ENCODE results near the gene SPDYE4. TPM values are rescaled to one million over a fixed set of nuclear protein-coding genes. Genes with fewer than 3 reads are reported as not detected.
"Not testable (repeated sequence)": the region's sequence is repeated elsewhere in the genome, so short reads cannot be mapped to it uniquely, and the experiment has no call there.

SPDYE4 gene, protein sequence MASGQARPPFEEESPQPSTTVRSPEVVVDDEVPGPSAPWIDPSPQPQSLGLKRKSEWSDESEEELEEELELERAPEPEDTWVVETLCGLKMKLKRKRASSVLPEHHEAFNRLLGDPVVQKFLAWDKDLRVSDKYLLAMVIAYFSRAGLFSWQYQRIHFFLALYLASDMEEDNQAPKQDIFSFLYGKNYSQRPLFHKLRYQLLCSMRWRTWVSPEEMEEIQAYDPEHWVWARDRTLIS
- polyA plus RNA-seq (ENCODE audit: insufficient read length): 0.73 TPM
- long read RNA-seq, donor 1: 0 reads
- long read RNA-seq, donor 2: 0 reads
- long read RNA-seq, donor 3: 0 reads
- long read RNA-seq, donor 4: 0 reads
- long read RNA-seq, donor 5: 0 reads
- long read RNA-seq, donor 6: 0 reads
- long read RNA-seq, donor 7: 0 reads
- long read RNA-seq, donor 8: 0 reads

DNA sequence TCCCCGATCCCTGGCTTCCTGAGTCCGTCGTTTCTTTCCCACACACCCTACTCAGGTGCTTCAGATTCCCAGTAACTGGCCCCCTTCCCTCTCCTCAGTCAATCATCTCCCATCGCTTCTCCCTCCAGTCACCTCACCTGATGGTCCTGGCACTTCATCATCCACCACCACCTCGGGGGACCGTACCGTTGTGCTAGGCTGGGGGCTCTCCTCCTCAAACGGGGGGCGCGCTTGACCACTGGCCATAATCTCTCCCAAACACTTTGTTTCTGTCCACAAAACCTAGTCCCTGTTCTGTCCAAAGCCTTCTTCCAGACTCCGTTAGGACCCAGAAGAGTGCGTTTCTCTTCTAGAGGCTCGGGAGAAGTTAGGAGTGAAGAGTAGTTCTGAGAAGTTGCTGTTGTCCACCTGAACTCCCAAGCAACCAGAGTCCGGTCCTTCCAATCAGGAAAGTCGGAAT, at the start of gene SPDYE4:
Gene SPDYE4 (minus strand): TSS at position 410 of the 460 bp plus-strand sequence. CDS start 164 bp downstream, at position 246.
- no peak for DNase-seq

DNA sequence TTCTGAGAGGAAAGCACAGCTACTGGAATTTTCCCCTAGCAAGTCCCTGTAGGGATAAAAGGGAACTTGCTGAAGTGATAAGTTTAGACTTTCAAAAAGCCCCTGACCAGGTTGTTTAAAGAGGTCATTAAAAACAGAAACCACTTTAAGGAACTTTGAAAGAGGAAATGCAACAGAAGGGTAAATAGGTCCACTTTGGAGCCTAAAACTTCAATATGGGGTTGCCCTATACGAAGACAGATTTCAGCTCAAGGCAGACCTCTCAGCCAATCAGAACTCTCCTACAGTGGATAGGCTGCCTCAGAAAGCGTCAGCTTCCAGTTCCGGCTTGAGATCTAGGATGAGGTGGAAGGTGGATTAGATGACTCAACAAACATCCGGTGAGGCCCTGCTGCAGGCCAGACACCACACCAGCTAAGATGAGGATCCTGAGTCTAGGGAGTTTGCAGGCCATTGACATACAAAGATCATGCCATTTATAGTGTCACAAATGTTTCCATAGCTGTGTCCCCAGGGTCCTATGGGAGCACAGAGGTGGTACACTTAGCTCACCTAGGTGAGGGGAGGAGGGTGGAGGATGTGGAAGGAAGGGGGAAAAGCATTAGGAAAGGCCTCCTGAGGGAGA, 48.7 kb upstream of the SPDYE4 start:
- DNase-seq: no peak

DNA sequence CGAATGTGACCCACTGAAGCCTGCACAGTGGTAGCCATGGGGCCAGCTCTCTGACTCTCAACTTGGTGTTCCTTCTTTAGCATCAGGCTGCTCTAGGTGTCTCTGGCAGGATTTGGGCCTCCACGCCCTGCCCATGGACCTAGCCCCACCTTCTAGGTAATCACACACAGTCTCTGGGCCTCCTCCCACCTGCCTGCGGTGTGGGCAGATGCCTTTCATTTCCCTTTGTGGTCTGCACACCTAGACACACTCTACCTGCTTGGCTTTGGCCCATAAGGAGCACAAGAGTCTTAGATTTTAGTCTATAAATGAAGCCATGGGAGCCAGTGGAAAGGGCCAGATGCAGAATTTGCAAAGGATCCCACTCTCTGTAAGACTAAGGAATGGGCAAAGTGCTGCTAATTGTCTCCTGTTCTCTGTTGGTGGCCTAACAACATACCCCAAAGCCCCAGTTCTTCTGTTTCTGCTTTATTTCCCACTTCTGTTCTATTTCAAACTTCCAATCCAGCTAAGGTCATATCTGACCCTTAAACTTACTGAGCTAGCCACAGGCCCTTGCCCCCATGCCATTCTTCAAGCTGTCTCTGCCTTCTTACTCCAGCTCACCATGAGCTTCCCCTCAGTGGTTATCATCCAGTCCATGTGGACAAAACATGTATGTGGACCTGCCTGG, 48.0 kb upstream of the SPDYE4 start:
- DNase-seq: no peak

DNA sequence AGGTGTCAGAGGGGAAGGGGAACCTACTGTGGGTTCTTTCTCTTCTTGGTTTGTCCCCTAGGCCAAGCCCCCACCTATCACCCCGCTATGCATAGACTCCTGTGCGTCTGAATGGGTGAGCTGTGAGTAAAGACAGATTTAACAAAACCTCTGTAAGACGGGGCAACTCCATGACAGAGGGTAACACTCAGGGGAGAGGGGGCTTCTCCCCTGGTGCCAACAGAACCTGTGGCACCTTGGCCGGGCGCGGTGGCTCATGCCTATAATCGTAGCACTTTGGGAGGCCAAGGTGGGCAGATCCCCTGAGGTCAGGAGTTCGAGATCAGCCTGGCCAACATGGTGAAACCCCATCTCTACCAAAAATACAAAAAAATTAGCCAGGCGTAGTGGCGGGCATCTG, 47.0 kb upstream of the SPDYE4 start:
- not testable (repeated sequence) for DNase-seq

DNA sequence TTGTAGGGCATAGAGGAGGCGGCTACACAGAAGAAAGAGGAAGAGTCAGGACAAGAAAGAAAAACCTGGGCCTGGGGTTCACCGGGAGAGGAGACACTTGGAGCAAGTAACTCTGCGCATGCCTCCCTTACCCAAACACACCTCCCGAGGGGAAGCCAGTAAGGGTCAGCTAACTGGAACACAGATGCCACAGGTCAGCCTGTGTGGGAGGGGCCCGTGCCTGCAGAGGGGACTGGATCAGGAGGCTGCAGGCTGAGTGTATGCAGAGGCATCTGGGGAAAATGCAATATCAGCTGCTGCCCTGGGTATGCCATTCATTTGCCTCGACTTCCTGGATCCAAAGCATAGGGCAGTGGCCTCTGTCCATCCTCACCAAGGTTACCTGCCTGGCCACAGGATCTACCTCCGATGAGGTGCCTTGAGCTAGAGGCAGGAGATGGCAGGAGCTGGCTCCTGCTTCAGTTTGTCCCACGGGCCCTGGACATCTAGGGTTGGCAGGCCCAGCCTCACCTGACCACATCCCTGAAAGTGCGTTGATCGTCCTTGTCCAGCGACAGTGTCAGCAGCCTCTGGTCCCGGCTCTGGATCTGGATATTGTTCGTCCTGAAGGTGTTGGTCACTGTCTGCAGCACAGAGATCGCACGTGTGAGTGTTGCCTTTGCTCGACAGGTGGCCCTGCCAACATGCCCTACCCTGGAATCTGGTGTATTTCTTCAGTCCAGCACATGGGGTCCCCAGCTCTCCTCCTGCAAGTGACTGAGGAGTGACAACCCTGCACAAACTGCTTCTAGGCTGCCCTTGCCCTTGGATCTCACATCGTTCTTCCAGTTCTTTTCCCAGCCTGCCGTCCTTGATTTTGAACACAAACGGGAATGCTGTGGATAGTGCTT, 45.4 kb upstream of the SPDYE4 start:
- no peak for DNase-seq

DNA sequence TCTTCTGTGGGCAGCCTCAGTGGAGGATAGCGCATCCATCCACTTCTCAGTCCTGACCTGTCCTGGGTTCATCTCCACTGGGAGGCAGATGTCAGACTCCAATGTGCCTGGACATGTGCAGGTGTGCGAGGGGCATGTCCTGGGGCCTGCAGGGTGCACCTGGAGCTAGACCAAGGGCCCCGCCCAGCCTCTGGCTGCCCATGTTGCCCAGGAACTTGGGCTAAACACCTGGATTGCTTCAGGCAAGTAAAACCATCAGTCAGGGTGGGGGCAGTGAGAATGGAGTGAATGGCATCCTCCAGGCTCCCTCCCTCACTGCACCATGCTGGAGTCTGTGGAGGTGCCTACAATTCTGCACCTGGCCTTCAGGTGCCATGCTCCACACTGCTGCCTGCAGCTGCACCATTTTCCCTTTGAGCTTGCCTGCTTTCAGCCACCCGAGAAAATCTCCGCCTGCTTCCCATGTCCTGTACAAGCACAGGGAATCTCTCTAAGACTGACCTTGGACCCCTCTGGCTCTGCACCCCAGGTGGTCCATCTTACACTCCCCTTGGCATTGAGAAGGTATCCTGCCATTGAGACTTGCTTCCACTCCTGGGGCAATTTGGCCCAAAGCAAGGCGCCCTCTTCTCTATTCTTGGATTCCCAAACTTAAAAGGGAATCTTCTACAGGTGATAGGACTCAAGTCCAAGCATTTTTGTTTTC, 42.9 kb upstream of the SPDYE4 start:
- no peak for DNase-seq

DNA sequence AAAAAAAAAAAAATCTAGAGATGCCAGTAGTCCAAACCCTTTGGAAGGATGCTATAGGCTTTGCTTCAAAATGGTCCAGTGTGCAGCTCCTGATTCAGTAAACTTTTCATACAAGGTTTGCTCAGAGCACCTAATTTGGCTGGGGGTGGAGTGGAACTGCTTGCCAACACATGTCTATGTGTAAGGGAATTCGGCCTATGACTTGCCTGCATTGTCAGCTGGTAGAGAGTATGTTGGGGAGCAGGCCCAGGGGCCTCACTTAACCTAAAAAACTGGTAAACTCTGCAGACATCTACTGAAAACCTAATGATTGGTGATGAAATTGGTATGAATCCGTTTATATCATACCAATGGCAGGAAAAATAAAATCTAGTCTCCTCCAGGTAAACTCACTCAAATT, 42.3 kb upstream of the SPDYE4 start:
- DNase-seq: no peak

DNA sequence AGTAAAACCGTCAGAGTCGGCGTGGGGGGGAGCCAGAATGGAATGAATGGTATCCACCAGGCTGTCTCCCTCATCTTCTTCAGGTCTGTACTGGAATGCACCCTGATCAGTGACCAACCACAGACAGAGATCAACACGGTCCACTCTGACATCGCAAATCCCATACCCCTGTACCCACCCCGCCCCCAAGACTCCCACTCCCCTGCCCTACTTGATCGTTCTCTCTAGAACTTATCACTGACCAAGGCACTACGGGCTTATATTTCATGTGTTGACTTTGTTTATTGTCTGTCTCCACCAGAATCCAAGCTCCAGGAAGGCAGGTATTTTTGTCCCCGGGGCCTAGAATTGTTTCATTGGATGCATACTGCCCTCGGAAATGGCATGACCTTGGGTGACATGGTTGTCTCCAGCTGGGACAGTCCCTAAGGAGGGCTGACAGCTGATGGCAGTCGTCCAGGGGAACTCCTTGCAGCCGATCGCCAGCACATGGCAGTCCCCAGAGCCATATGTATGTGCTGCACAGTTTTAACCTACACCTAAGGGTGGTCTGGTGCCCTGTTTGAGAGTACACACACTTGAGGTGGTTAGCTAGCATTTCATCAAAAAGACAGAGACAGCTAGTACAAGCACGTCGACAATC, 41.3 kb upstream of the SPDYE4 start:
- no peak for DNase-seq

DNA sequence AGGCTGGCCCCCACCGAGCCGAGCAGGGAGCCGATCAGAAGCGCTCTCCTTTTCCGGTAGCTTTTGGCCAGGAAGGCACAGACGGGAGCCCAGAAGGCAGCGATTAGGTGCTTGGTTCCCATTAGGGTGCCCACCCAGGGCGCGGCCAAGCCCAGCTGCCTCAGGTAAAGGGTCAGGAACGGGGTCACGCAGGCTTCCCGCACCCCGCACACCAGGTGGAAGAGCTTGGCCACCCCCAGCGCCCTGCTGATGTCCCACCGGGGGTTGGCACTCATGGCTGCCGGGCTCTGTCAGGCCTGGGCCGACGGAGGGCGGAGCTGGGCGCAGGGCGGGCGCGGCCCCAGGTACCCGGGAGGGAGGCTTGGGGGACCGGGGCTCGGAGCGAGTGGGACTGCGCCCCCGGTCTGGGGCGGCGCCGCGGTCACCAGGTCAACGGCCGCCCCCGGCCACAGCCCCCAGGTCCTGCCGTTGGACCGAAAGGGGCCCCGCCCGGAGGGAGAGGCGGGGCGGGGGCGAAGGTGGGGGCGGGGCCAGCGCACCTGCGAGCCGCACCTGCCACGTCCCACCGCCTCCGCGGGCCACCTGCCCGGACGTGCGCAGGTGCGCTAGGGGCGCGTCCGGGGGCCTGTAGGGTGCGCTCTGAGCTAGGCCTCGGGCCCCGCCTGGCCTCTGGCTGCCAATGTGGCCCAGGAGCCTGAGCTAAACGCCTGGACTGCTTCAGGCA, 40.7 kb upstream of the SPDYE4 start, which contains the start of gene MFSD6L:
Gene MFSD6L (minus strand): TSS at position 520 of the 724 bp plus-strand sequence. CDS start 245 bp downstream, at position 275.
- DNase-seq: no peak

DNA sequence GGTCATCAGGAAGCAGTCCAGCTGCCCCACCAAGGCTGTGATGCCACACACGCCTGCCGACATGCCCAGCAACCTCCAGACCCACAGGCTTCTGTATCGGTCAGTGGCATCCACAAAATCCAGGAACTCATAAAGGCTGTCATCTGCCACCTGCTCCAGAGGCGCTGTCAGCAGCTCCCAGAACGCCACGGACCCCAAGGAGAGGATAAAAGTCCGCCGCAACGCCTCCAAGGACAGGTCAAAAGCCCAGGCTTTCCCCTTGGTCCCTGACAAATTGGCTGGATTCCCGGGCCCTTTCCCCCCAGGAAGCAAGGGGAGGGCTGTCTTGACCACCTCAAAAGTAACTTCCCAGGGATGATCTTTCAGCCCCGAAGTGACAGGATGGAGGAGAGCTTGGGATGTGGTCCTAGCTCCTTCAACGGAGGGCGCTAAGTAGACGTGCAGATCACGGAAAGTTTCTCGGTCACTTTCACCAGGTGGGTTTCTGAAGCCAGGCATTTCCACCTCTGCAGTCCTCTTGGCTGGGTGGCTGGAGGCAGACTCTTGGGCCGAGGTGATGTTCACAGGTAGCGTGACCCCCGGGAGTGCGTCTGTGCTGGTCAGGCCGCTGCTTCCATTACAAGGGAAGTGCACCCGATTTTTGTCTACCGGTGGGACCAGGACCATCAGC, 40.0 kb upstream of the SPDYE4 start:
- DNase-seq: no peak

DNA sequence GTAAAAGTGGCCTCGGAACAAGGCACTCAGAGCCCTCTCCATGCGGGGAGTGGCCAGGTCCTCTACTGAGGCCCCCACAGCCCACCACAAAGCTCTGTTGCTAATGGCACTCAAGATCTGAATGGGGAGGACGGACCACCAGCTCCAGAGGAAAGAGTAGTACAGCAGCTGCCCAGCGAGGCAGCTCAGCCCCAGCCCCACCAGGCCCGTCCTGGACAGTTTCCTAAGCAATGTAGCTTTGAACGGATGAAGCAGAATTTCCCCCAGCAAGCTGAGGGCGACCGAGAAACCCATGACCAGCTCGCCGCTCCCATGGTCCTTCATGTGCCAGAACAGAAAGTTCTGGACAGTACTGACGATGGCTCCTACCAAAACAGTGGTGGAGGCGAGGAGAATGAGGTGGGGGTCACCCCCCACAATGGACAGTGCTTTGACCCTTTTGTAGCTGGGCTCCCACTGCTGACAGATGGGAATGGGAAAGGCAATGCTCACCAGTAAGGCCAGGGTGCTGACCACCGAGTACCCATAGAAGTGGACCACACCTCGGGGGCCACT, 39.4 kb upstream of the SPDYE4 start:
- DNase-seq: no peak

DNA sequence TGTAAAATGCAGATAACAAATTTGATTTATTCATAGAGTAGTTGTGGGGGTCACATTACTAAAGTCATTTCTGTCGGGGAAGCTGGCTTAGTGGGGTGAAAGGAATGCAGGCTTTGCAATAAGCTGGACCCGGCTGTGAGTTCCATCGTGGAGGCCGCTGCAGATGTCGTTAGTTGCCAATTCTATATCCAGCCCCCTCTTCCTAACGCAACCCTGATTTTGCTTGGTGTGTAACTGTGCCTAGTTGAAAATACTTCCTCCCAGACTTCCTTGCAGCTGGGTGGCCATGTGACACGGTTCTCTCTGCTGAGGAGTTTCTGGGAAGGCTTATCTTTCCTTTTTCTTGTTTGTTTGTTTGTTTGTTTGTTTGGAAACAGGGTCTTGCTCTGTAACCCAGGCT, 36.3 kb upstream of the SPDYE4 start:
- no peak for DNase-seq

DNA sequence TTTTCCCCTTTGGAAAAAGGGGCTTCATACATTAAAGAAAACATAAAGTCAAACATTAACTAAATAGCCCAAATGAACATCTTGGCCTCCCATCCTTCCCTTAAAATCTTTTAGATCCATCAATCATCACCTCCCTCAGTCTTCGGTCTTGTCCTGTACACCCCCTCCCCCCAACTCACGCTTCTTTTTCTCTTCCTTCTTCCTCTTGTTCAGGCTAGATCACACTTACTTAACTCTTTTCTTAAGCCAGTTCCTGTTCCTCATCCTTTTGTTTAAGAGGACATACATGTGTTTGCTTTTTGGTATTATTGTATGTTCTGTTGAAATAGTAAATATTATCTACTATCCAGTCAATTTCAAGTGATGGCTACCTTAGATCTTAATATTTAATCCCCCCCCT, 35.3 kb upstream of the SPDYE4 start:
- no peak for DNase-seq

DNA sequence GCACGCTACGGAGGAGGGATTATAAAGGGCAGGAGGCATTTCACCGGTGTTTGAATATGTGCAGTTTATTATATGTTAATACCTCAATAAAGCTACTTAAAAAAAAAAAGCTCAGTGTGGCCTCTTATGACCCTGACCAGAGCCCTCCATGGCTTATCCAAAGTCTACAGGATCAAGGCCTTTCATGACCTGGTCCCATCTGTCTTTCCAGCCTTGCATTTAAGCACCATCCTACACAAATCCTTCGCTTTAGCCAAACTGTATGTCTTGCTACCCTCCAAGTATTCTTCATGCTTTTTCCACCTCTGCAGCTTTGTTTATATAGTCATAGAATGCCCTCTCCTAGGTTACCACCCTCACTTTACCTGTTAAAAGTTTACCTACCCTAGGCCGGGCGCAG, 34.3 kb upstream of the SPDYE4 start:
- no peak for DNase-seq

DNA sequence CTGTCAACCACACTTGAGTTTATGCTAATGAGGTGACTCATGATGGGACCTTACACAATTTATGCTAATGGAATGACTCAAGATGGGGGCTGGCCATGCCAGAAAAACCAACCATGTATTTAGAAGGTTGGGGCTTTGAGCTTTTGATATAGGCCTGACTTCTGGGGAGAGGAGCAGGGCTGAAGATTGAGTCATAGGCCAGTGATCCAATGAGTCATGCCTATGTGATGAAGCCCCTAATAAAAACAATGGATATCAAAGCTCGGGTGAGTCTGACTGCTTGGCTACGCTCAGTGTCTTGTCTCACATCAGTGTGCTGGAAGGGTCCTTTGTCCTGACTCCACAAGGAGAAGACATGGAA, 33.5 kb upstream of the SPDYE4 start:
- no peak for DNase-seq

DNA sequence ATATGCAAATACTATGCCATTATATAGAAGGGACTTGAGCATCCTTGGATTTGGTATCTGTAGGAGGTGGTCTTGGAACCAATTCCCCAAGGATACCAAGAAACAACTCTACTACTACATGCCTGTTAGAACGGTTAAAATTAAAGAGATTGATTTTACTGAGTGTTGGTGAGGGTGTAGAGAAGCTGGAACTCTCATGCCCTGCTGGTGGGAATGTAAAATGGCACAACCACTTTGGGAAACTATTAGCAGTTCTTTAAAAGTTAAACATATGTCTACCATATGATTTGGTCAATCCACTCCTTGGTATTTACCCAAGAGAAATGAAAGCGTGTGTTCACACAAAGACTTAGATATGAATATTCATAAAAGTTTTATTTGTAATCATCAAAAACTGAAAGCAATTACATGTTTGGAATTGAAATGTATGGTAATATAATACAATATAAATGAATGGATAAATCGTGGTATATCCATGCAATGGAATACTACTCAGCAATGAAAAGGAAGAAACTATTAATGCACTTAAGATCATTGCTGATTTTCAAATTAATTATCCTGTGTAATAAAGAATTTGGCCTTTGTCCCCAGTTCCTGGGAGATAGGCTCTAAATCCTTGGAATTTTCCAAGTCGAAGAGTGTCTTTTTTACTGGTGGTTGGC, 33.0 kb upstream of the SPDYE4 start:
- no peak for DNase-seq

DNA sequence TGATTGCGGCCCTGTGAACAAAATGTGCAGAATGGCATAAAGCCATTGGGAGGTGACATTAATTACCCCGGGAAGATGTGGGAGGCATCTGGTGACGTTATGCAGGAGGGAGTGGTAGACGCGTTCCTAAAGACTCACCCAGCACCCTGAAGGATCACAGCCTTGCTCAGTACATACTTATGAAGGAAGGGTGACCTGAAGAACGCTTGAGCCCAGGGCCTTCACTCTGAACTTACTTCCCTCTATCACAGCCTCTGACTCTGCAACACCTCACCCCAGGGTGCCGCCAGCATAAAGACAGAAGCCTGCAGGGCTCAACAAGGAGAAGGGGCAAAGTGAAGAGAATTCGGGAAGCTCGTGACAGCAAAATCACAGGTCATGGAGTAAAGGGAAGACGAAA, 31.4 kb upstream of the SPDYE4 start:
- no peak for DNase-seq

DNA sequence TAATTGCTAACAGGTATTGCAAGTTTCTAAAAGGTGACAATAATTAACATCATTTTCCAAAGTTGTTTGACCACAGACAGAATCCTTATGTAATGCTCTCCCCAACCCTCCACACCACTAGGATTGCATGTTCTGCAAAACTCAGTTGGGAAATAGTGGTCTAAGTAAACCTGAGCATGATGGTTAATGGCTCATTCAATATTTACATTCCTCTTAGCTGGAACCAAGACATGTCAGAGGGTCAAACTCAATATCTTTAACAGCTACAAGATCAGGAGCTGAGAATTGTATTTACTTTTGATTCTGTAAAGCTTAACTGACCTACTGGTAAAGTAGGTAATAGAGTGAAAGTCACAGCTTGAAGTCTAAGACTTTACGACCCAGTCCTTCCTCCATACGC, 30.7 kb upstream of the SPDYE4 start:
- no peak for DNase-seq
